GM12875 (cell line): Measurements from ENCODE around the gene PPP1R9B.

ENCODE experiments used
- H3K4me3 ChIP-seq: one replicate; pipeline ENCODE4 v1.5.1; 2011; ENCODE audit warnings: low read depth, low read length, control low read depth
- TF ChIP-seq, protein P1 (sequence below): IDR thresholded peaks from 2 replicates; pipeline ENCODE4 v1.5.1; 2011; ENCODE audit warnings: low read depth, mild to moderate bottlenecking, control low read depth, inconsistent platforms, low read length, moderate library complexity, borderline replicate concordance; ENCODE audit not compliant: insufficient read depth

PPP1R9B gene

GRCh38 chr17:50166518-50167181 lies 16.2 kb upstream of the PPP1R9B start:
- H3K4me3 ChIP-seq = no peak overlapping the region
- TF ChIP-seq, protein P1, sequence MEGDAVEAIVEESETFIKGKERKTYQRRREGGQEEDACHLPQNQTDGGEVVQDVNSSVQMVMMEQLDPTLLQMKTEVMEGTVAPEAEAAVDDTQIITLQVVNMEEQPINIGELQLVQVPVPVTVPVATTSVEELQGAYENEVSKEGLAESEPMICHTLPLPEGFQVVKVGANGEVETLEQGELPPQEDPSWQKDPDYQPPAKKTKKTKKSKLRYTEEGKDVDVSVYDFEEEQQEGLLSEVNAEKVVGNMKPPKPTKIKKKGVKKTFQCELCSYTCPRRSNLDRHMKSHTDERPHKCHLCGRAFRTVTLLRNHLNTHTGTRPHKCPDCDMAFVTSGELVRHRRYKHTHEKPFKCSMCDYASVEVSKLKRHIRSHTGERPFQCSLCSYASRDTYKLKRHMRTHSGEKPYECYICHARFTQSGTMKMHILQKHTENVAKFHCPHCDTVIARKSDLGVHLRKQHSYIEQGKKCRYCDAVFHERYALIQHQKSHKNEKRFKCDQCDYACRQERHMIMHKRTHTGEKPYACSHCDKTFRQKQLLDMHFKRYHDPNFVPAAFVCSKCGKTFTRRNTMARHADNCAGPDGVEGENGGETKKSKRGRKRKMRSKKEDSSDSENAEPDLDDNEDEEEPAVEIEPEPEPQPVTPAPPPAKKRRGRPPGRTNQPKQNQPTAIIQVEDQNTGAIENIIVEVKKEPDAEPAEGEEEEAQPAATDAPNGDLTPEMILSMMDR = no peak

DNA sequence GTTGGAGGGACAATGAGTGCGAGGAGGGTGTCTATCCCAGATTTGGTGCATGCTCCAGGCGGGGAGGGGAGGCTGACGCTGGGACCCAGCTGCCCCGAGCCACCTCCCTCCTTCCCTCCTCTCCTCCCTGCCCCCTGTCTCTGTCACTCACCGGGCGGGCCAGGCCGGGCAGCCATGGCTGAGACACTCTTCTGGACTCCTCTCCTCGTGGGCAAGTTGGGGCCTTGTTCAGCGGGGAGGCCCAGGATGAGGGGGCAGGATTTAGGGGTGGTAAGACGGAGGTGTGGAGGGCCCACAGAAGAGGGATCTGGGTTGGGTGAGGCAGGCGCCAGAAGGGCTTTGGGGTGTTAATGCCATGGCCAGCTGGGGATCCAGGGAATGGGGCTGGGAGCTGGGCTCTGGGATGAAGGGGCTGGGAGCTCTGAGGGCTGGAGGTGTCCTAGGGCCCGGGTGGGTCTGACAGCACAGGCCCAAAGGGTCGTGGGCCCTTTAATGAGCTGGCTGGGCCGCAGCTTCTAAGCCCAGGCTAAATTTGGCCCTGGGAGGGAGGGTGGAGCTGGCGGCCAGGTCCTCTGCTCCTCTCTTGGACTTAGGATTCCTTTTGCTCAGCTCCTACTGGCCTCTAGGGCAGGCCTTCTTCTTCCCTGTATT lies 15.5 kb upstream of the PPP1R9B start, which contains the start of gene SGCA:
Gene SGCA (plus strand): TSS at position 139 of the 651 bp plus-strand sequence. CDS start 36 bp downstream, at position 175.
- no peak within 1 kb of the TSS for H3K4me3 ChIP-seq
- TF ChIP-seq, protein P1 = no peak

GRCh38 chr17:50165466-50165865 lies 15.0 kb upstream of the PPP1R9B start:
- no peak overlapping the region for H3K4me3 ChIP-seq
- TF ChIP-seq, protein P1 = no peak

DNA sequence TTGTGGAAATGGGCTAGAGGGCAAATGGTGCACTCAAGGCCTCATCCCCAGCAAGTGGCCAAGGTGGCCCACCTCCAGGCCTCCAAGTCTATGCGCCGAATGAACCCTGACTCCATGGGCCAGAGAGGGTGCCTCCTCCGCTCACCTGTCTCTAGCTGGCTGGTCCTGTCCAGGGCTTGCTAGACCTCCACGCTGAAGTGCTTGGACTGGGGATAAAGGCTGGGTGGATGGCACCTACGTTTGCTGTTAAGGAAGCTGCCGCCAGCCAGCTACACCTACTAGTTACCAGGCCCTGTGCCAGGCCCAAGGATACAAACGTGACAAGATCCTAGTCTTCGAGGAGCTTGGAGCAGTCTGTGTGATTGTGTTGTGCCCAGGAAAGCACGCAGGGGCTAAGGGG lies 14.6 kb upstream of the PPP1R9B start:
- TF ChIP-seq, protein P1 = no peak
- no peak overlapping the region for H3K4me3 ChIP-seq

- TF ChIP-seq, protein P1 = no peak
- no peak overlapping the region for H3K4me3 ChIP-seq
Observed at GRCh38 chr17:50164697-50164988, 14.2 kb upstream of the PPP1R9B start.

- H3K4me3 ChIP-seq = no peak overlapping the region
- TF ChIP-seq, protein P1 = no peak
Observed at GRCh38 chr17:50163843-50164696, 13.6 kb upstream of the PPP1R9B start.
